H54 (cell line): ENCODE data around the gene CTSG.
"Not testable (repeated sequence)": the region's sequence is repeated elsewhere in the genome, so short reads cannot be mapped to it uniquely, and the experiment has no call there.

Source experiments
- DNase-seq: peaks from one replicate; pipeline ENCODE4 v3.0.0; 2011; ENCODE audit warnings: low spot score, mixed read lengths; ENCODE audit not compliant: insufficient read length
- FAIRE-seq: peaks from 3 replicates; lab custom pipeline; 2011; peaks lifted over from hg19 to GRCh38; lab: Jason Lieb, UNC
- POLR2A ChIP-seq: IDR thresholded peaks from 2 replicates; pipeline ENCODE4 v1.6.1; 2011; ENCODE audit warnings: low read depth, mild to moderate bottlenecking, low read length

The CTSG gene, protein sequence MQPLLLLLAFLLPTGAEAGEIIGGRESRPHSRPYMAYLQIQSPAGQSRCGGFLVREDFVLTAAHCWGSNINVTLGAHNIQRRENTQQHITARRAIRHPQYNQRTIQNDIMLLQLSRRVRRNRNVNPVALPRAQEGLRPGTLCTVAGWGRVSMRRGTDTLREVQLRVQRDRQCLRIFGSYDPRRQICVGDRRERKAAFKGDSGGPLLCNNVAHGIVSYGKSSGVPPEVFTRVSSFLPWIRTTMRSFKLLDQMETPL

DNA sequence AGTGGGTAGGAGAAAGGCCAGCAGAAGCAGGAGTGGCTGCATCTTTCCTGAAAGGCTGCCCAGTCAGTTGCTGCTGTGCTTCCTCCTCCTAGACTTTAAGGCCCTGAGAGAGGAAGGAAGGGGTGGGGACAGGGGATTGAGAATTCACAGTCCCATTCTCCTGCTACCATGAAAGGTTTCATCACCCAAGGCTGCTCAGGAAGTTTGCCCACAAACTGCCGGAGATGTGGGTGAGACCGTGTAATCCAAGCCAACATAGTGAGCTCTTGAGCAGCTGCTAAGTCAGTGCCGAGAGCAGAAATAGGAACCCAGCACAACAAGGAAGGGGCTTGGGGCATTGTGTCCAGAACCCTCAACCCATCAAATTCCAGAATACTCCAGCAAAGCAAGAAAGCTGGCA, at the start of gene CTSG:
TSS of gene CTSG (minus strand) at position 69 of the 400 bp plus-strand sequence. CDS start at position 42, 27 bp downstream.
- TF ChIP-seq POLR2A = no peak
- FAIRE-seq (no peak), DNase-seq (no peak)

DNA sequence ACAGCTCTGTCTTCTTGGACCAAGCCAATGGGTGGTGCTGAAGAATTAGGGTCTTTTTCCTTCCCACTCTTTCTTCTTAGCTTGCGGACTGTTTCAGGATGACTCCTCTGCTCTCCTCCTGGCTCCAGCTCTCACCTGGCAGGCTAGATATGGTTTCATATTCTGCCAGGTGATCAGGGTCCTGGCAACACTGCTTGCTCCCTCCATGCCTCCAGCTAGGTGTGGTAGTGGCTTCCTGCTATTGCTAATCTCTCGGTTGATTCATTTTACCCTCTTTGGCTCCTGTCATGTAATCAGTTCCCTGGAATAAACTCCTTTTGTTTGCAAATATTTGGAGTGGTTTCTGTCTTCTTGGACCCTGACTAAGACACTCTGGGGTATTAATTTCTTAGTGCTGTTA, 37.7 kb upstream of the CTSG start:
- no peak for FAIRE-seq
- DNase-seq = no peak
- TF ChIP-seq POLR2A = no peak

DNA sequence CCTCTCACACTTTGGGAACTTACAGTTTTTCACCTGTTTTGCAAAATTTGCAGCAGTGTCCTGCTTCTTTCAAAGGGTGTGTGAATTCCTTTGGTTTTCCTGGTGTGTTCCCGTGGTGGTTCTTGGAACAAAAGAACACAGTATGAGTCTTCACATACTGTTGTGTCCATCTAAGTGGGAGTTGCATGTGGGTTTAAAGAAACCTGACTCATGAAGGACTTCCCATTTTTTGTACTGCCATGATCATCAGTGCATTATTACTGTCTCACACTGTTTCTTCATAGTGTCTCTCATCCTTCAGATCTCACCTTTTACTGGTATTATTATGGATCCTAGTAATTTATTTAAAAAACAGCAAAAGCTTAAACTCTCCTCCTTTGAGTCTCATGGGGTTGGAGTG, 37.2 kb upstream of the CTSG start:
- no peak for TF ChIP-seq POLR2A
- no peak for DNase-seq
- FAIRE-seq = no peak

DNA sequence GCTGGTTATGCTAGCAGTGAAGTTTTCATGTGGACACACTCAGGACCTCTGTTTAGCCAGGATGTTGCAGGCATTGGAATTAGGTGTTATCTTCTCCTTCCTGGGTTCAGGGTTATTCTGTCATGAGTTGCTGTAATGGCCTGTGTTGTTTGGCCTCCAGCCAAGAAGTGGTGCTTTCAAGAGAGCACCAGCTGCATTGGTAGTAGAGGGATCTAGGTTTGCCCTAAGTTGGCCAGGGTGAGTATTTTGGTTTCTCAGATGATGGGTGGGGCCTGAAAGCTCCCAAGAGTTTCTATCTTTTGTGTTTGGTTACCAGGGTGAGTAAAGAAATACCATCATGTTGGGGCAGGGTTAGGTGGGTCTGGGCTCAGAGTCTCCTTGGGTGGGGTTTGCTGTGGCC, 36.1 kb upstream of the CTSG start:
- DNase-seq (no peak), FAIRE-seq (no peak)
- no peak for TF ChIP-seq POLR2A

DNA sequence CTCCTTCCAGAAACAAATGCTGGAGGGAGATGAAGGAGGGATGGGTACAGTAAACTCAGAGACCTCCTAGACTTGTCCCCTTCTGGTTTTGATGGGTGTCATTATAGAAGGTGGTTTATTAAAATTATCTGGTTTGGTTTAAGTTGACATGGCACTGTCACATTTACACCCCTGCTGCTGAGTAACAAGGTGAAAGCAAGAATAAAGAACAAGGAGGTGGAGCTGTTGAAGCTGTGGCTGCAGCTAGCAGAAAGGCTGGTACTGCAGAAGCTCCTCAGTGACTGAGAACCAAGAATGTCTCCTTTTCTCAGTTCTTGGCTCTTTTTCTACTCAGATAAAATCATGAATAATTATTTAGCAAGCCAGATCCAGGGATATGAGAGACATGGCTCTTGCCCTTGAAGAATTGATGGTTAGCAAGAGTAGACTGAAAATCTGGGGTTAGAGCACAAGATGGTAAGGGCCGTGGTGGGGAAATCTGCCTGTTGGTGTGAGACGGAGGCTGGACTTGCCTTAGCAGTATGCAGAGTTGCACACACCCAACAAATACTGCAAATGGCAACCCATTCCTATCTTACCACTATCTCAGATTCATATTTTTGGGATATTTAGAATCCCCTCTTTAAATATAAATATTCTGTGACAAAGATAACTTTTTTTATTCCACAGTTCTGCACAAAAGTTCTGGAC, 33.8 kb upstream of the CTSG start, which contains the start of gene GZMH:
TSS of gene GZMH (minus strand) at position 31 of the 690 bp plus-strand sequence. CDS start 72 bp downstream, outside the sequence.
- no peak for TF ChIP-seq POLR2A
- FAIRE-seq (no peak), DNase-seq (no peak)

DNA sequence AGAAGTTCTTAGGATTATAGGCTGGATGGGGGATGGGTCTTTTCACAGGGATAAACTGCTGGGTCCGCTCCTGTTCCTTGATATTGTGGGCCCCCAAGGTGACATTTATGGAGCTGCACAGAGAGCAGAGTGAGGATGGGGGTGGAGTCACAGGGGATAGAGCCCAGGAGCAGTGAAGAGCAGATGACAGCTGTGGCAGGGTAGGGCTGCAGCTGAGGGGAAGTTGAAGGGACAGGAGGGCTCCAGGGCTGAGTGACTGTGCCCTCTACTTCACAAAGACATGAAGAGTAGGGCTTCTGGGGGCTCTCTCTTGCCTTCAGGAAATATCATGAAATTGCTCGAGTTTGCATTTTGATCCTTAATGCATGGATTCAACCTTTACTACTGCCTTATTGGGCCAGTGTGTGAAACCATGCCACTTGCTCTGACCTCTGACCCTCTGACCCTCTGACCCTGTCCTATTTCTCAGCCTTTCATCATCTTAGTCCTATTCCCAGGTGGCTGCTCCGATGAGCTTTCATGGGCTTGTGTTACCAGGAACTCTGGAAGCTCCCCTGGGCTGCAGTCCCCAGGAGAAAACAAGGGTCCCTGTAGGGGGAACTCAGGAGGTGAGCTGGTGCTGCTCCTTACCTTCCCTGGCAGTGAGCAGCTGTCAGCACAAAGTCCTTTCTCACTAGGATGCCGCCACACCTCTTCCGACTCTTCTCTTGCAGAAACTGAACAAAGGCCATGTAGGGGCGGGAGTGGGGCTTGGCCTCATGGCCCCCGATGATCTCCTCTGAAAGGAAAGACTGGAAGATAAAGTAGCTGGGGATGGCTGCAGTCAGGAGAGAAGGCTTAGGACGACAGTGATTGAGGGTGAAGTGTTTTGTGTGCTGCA, 31.8 kb upstream of the CTSG start:
- TF ChIP-seq POLR2A = no peak
- FAIRE-seq (no peak), DNase-seq (no peak)

DNA sequence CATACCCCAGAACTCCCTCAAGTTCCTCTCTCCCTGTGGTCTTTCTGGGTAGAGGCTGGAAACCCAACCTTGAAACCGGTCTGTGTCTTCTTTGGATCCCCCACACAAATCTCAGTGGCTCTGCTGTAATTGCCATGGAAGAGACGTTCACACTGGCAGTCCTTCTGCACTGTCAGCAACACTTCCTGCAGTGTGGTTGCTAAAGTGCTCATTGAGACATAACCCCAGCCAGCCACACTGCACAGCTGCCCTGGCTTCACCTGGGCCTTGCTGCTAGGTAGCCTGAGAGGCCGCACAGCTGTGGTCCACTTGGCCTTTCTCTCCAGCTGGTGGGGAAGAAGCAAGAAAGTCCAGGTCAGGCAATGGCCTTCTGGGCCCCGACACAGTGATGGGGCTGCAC, 31.0 kb upstream of the CTSG start:
- DNase-seq (no peak), FAIRE-seq (no peak)
- no peak for TF ChIP-seq POLR2A

DNA sequence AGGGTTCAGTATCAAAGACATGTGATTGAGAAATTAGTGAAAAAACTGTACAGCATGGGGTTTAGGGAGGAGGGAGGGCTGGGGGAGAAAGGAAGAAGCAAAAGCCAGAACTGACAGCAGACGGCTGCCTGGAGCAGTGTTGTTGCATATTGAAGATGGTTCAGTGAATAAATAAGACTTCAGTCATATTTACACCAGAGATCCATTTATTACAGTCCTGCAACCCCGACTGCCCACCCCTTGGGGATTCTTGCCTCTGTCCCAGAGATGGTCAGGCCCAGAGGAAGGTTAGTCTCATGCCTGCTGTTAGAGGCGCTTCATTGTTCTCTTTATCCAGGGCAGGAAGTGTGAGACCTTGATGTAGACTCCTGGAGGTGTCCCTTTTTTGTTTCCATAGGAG, 30.2 kb upstream of the CTSG start:
- no peak for DNase-seq
- FAIRE-seq = no peak
- TF ChIP-seq POLR2A = no peak

DNA sequence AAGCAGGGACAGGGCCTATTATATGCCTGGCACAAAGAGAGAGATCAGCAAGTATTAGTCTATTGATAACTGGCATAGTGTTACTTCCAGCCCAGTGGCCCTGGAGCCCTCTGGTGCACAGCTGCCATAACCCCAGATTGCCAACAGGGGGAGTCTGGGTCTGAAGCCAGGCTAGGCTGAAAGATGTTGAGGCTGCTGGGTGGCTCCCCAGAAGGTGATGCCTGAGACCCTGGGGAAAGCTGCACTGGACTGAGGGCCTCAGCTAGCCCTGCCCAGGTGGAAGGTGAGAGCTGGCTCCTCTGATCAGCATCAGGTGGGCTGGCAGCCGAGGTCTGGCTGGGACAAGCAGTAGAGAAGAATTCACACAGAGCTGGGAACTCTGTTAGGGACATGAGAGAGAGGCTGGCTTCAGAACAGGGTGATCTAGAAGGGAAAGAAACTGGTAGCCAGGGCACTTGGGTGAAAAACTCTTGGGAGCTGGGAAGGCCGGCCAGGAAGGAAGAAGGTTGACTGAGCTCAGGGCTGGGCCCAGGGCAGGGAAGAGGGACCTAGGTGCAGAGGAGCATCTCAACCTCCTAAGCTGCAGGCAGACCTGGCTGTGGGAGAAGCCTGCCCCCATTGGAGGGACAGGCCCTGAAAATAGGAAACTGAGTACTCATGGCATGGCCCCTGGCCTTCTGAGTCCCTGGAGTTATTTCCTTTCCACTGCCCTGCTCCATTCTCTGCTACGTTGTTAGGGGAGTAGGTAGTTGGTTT, 29.6 kb upstream of the CTSG start:
- FAIRE-seq = no peak
- DNase-seq = peak; percentile 7
- no peak for TF ChIP-seq POLR2A

DNA sequence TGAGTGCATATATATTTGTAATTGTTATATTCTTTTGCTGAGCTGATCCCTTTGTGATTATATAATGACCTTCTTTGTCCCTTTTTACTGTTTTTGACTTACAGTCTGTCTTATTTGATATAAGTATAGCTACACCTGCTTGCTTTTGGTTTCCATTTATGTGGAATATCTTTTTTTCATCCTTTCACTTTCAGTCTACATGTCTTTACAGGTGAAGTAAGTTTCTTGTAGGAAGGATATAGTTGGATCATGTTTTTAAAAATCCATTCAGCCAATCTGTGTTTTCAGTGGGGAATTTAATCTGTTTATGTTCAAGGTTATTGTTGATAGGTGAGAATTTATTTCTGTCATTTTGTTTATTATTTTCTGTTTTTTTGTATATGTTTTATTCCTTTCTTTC, 21.4 kb upstream of the CTSG start:
- TF ChIP-seq POLR2A = no peak
- FAIRE-seq (no peak), DNase-seq (no peak)

DNA sequence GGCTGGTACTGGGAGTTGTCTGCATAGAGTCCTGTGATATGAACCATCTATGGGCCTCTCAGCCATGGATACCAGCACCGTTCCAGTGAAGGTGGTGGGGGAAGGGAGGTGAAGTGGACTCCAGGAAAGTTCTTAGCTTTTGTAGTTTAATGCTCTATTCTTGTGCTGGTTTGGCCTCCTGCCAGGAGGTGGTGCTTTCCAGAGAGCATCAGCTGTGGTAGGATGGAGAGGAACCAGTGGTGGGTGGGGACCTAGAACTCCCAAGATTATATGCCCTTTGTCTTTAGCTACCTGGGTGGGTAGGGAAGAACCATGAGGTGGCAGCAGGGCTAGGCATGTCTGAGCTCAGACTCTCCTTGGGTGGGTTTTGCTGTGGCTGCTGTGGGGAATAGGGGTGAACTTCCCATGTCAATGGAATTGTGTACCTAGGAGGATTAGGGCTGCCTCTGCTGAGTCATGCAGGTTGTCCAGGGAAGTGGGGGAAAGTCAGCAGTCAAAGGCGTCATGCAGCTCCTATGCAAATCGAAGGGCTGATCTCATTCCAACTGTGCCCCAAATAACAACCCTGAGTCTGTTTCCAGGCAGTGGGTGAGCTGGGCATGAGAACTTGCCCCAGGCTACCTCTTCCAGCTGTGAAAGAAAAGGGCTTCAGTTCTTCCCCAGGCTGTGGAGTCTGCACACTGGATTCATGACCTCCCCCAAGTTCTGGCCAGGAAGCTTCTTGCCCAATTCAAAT, 19.2 kb upstream of the CTSG start:
- no peak for TF ChIP-seq POLR2A
- FAIRE-seq = no peak
- no peak for DNase-seq

DNA sequence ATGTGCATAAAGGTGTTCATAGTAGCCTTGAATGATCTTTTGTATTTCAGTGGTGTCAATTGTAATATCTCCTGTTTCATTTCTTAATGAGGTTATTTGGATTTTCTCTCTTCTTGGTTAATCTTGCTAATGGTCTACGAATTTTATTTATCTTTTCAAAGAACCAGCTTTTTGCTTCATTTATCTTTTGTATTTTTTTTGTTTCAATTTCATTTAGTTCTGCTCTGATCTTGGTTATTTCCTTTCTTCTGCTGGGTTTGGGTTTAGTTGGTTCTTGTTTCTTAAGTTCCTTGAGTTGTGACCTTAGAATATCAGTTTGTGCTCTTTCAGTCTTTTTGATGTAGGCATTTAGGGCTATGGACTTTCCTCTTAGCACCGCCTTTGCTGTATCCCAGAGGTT, 15.0 kb upstream of the CTSG start:
- not testable (repeated sequence) for FAIRE-seq, DNase-seq

DNA sequence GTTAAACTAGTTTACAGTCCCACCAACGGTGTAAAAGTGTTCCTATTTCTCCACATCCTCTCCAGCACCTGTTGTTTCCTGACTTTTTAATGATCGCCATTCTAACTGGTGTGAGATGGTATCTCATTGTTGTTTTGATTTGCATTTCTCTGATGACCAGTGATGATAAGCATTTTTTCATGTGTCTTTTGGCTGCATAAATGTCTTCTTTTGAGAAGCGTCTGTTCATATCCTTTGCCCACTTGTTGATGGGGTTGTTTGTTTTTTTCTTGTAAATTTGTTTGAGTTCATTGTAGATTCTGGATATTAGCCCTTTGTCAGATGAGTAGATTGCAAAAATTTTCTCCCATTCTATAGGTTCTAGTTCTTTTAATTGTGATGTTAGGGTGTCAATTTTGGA, 8.4 kb upstream of the CTSG start:
- DNase-seq, FAIRE-seq: not testable (repeated sequence)
